Astrocyte (in vitro differentiated cells and primary cell): ENCODE measurements around the gene SYCE3.

Source experiments
- EZH2 ChIP-seq: IDR thresholded peaks from 2 replicates; pipeline ENCODE4 v1.6.1; 2012; ENCODE audit warnings: mild to moderate bottlenecking, low read length, inconsistent platforms; ENCODE audit not compliant: insufficient read depth
- TF ChIP-seq, protein P1 (sequence below): IDR thresholded peaks from 2 replicates; pipeline ENCODE4 v1.5.1; 2011; ENCODE audit warnings: low read depth, mild to moderate bottlenecking, inconsistent platforms, low read length, moderate library complexity; ENCODE audit not compliant: insufficient read depth

- TF ChIP-seq, protein P1, sequence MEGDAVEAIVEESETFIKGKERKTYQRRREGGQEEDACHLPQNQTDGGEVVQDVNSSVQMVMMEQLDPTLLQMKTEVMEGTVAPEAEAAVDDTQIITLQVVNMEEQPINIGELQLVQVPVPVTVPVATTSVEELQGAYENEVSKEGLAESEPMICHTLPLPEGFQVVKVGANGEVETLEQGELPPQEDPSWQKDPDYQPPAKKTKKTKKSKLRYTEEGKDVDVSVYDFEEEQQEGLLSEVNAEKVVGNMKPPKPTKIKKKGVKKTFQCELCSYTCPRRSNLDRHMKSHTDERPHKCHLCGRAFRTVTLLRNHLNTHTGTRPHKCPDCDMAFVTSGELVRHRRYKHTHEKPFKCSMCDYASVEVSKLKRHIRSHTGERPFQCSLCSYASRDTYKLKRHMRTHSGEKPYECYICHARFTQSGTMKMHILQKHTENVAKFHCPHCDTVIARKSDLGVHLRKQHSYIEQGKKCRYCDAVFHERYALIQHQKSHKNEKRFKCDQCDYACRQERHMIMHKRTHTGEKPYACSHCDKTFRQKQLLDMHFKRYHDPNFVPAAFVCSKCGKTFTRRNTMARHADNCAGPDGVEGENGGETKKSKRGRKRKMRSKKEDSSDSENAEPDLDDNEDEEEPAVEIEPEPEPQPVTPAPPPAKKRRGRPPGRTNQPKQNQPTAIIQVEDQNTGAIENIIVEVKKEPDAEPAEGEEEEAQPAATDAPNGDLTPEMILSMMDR = no peak
- no peak for TF ChIP-seq EZH2
Measured at GRCh38 chr22:50506611-50507420, 55.9 kb downstream of the SYCE3 start.
